Activated T-cell treated with anti-CD3 and anti-CD28 coated beads for 24 hours (primary cell): ENCODE results near the gene CPLX3.

Source experiments
- DNase-seq: peaks from one replicate; pipeline ENCODE4 v3.0.0-alpha.2; 2020; ENCODE audit warnings: low read depth

The CPLX3 gene

DNA sequence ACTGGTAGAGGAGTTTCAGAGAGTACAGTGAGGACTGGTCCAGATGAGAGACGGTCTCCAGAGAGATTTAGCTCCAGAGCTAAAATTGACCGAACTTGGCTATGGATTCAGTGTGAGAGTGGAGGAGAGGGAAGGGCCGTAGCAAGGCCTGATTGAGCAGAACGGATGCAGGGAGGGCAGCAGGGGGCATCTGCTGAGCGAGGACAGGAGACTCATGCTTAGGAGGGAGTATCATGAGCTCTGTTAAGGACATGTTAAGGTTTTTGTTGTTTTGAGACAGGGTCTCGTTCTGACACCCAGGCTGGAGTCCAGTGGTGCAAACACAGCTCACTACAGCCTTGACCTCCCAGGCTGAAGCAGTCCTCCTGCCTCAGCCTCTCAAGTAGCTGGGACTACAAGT lies 21.5 kb upstream of the CPLX3 start:
- no peak for DNase-seq

DNA sequence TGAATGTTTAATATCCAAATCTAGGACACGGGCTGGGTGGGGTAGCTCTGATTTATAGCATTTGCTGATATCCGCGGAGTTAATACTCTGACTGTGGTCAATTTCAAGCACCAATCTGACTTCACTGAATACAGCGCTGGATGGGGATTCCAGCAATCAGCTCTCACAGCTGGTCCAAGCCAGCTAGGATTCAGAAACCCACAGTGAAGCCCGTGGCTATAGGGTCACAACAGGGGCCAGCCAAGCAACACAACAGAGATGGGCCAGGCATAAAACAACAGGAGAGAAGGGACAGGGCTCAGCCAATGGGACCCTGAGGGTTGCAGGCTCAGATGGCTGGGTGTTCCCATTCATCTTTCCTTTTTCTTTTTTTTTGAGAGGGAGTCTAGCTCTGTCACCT lies 19.1 kb upstream of the CPLX3 start:
- DNase-seq, result no peak

DNA sequence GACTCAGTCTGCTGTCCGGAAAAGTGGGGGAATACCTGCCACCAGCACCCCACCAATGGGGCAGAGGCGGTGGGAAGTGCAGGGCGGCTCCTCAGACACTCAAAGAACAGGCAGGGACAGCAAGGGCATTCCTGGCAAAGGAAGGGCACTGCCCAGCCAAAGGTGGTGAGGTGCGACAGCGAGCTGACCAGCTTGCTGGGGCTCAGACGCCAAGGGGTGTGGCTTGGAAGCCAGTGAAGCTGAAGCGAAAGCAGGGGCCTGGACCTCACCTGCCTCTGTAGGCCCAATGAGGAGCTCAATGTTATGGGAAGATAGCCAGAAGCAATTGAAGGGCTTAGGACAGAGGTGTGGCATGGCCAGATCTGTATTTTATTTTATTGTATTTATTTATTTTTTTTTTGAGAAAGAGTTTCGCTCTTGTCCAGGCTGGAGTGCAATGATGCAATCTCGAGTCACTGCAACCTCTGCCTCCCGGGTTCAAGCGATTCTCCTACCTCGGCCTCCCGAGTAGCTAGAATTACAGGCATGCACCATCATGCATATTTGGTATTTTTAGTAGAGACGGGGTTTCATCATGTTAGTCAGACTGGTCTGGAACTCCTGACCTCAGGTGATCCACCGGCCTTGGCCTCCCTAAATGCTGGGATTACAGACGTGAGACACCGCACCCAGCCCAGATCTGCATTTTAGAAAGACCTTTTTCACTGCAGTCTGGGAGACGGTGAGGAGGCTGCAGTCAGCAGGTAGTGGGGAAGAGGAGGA lies 18.2 kb upstream of the CPLX3 start:
- DNase-seq, result no peak

DNA sequence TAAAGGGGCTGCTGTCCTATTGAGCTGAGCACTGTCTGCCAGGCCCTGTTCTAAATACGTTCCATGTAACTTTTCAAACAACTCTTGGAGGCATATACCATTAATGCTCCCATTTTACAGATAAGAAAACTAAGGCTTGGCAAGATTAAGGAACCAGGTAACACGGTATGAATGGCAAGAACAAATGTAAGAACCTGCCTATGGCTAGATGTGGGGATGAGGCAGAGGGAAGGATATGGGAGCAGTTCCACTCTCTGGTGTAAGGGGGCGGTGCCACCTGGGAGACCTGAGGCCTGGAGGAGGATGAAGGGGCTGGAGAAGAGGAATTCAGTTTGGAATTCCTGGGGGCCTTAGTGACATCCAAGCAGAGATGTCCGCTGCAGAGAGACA lies 17.6 kb upstream of the CPLX3 start:
- no peak for DNase-seq

DNA sequence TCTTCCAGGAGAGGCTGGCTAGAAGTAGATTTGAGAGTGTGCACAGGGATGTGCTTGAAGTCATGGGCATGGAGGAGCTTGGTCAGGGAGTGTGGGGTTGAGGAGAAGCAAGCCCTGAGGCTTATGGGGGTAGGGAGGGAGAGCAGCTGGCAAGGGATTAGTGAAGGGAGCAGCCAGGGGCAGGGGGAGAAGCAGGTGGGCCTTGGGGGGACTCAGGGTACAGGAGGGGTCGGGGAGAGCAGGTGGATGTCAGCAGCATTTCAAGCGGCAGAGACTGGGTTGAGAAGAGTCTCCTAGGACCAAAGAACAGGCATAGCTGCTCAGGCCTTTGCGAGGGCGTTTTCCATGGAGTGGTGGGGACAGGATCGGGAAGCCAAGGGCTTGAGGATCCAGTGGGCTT lies 17.2 kb upstream of the CPLX3 start:
- DNase-seq, result no peak

GRCh38 chr15:74809956-74810355 lies 16.5 kb upstream of the CPLX3 start:
- DNase-seq, result no peak

DNA sequence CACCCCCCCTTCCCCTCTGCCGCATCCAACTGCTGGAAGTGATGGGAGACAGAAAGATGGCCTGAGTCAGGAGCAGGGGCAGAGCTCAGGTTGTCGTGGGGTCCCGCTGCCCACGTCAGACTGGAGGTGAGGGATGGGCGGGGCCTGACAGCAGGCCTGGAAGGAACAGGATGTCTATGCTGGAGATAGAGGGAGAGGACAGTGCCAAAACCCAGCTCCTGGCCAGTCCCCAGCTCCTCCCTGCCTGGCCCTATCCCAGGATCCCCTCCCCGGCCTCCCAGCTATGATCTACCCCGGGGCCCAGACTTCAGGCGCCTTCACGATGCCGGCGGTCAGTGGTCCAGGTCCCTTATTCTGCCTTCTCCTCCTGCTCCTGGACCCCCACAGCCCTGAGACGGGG lies 13.9 kb upstream of the CPLX3 start, which contains the start of gene LMAN1L:
LMAN1L (plus strand) TSS at position 303 of the 400 bp plus-strand sequence; CDS start at position 323, 20 bp downstream.
- DNase-seq, result no peak

DNA sequence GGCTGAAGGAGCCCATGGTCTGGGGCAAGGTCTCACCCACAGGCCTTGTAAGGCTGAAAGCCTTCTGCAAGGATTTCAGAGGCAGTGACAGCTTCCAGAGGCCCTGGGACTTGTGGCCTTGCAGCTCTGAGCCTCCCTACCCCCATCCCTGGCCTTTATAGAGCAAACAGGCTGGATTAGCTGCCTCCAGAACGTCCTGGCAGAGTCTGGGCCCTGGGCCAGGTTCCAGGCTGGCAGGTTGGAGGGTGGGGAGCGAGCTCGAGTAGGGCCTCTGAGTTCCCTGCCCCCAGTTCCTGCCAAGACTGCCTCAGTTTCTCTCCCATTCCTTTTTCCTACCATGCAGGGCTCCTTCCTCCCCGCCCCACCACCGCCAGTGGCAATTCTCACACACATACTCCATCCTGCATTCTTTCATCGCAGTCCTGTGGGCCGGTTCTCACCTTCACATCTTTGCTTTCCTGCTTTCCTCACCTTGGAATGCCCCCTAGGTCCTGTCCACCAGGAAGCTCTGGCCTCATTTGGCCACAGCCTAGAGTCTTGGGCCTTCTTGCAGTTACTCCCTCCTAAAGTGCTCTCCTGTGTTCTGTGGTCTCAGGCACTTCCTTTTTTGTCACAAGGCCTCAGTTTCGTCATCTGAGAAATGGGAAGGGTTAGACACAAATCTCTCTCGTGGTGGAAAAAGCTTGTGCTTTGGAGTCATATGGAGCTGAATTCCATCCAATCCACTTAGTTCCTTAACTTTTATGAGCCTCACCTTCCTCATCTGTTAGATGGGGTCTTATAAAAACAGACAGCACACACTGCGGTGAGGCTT lies 11.1 kb upstream of the CPLX3 start:
- no peak for DNase-seq

DNA sequence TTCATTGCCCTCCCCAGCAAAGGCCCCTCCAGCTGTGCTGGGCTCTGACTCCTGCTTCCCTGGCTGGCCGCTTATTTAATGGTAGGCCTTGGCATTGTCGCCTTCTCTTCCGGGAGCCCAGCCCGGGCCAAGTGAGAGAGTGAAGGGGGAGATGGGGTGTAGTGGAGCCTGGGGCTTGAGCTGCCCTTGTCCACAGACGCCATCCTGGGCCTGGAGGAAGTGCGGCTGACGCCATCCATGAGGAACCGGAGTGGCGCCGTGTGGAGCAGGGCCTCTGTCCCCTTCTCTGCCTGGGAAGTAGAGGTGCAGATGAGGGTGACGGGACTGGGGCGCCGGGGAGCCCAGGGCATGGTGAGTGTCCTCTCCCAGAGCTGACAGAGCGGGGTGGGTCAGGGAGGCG lies 10.5 kb upstream of the CPLX3 start:
- DNase-seq, result no peak

DNA sequence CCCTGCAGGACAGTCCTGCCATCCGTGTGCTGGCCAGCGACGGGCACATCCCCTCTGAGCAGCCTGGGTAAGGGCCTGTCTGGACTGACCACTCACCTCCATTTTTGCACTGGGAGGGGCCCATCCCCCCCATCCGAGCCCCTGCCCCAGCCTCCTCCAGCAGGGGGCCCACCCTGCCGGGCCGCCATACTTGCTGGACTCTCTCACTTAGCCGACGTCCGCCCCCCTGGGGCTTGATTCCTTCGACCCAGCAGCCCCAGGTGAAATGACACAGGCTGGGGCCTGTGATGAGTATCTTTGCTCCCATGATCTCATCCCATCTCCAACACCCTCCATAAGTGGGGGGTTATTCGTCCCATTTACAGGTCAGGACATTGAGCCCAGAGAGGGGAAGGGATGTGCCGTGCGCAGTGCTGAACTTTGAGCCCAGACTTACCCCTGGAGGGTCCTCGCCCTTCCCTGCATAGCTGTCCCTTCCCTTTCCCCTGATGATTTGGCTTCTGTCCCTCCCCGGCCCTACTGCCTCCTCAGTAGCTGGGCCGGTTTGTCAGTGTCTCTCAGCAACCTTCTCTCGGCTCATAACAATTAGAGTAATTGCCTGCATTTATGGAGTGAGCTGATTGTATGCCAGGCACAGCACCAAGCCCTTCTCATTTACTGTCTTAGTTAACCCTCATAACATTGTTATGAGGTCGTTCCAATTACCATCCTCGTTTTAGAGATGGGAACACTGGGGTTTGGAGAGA lies 9.6 kb upstream of the CPLX3 start:
- no peak for DNase-seq

GRCh38 chr15:74817370-74817737 lies 9.1 kb upstream of the CPLX3 start:
- DNase-seq, result no peak

- no peak for DNase-seq
These were observed 6.4 kb upstream of the CPLX3 start for GRCh38 chr15:74820056-74820455.

DNA sequence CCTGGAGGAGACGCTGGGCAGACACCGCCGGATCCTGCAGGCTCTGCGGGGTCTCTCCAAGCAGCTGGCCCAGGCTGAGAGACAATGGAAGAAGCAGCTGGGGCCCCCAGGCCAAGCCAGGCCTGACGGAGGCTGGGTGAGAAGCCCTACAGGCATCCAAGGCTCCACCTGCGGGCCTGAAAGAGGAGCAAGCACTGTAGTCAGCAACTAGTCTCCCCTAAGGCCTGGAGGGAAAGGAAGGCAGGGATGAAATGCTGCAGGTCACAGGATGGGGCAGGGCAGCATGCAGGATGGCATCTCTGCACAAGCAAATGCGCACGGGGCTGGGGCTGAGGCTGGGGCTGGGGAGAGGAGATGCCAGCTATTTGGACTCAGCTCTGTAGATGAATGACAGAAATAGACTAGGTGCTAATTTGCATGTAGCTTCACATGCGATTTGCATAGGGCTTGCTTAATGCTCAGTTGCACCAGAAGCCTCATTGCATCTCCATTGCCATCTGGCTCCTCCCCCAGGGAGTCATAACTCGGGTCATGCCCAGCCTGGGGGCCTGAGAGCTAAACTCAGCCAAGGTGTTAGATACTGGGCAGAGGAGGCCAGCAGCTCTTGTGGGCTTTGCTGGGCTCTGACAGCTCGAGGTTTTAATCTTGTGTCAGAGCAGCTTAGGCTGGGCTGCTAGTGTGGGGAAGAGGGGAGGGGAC lies 5.2 kb upstream of the CPLX3 start:
- DNase-seq, result no peak

GRCh38 chr15:74821790-74822158 lies 4.7 kb upstream of the CPLX3 start:
- DNase-seq, result no peak

GRCh38 chr15:74822233-74822632 lies 4.2 kb upstream of the CPLX3 start:
- no peak for DNase-seq

DNA sequence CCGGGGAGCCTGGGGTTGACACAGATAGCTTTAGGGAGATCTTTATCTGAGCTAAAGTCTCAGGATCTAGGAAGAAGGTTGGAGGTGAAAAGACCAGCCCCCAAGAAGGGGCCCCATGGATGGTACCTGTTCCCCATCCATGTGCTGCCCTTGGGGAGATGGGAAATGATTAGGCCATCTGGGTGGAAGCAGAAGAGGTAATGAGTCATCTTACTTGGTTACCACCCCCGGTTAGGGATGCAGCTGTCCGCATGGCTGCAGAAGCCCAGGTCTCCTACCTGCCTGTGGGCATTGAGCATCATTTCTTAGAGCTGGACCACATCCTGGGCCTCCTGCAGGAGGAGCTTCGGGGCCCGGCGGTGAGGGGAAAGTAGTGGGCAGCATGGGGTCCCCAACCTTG lies 3.1 kb upstream of the CPLX3 start:
- DNase-seq, result no peak

GRCh38 chr15:74824976-74825375 lies 1.5 kb upstream of the CPLX3 start:
- DNase-seq, result no peak

GRCh38 chr15:74825866-74826265 lies 561 bp upstream of the CPLX3 start:
- no peak for DNase-seq

GRCh38 chr15:74826921-74827320 lies 494 bp downstream of the CPLX3 start:
- no peak for DNase-seq

- no peak for DNase-seq
These were observed 1.2 kb downstream of the CPLX3 start for GRCh38 chr15:74827614-74828013.

GRCh38 chr15:74828835-74829234 lies 2.4 kb downstream of the CPLX3 start:
- DNase-seq, result no peak

- no peak for DNase-seq
These were observed 3.1 kb downstream of the CPLX3 start for GRCh38 chr15:74829486-74829885.
